Subcutaneous abdominal adipose tissue (tissue), 5 donors: ENCODE data around the gene ABAT.

ENCODE experiments used
- H3K27ac ChIP-seq: one replicate; pipeline ENCODE4 v1.7.0; 2013; ENCODE audit warnings: low read depth, mild to moderate bottlenecking, inconsistent platforms, low read length, moderate library complexity
- H3K27me3 ChIP-seq, 5 donors: one replicate each; pipeline ENCODE4 v1.7.0; 2013; ENCODE audit warnings: low read length in 5 of 5, inconsistent platforms in 1 of 5; ENCODE audit not compliant: control insufficient read depth in 5 of 5, insufficient read depth in 4 of 5
- H3K36me3 ChIP-seq, 5 donors: one replicate each; pipeline ENCODE4 v1.7.0; 2013; ENCODE audit warnings: low read length in 5 of 5; ENCODE audit not compliant: control insufficient read depth in 5 of 5, insufficient read depth in 5 of 5
- H3K4me1 ChIP-seq, 5 donors: one replicate each; pipeline ENCODE4 v1.7.0; 2013; ENCODE audit warnings: low read length in 5 of 5, mild to moderate bottlenecking in 3 of 5, moderate library complexity in 1 of 5; ENCODE audit not compliant: control insufficient read depth in 5 of 5, insufficient read depth in 5 of 5
- H3K4me3 ChIP-seq, 5 donors: one replicate each; pipeline ENCODE4 v1.7.0; 2013; ENCODE audit warnings: low read length in 5 of 5, low read depth in 1 of 5
- H3K9ac ChIP-seq, 5 donors: one replicate each; pipeline ENCODE4 v1.7.0; 2013; ENCODE audit warnings: low read length in 5 of 5, mild to moderate bottlenecking in 4 of 5, moderate library complexity in 3 of 5
- H3K9me3 ChIP-seq, 5 donors: one replicate each; pipeline ENCODE4 v1.7.0; 2013; ENCODE audit warnings: low read length in 5 of 5; ENCODE audit not compliant: control insufficient read depth in 5 of 5
- donor health status: healthy.
- donor health status: healthy.
- donor health status: healthy.
- donor health status: healthy.
- donor health status: healthy.

The ABAT gene

GRCh38 chr16:8714174-8714573, 39.8 kb downstream of the ABAT start:
- Histone ChIP-seq H3K9ac (no peak overlapping the region), H3K36me3 (peaks cover 0 to 7% (median 0%) of the 10 kb centered on the region in 5 donors), H3K9me3 (peaks cover 0 to 3% (median 0%) of the 10 kb centered on the region in 5 donors), H3K27me3 (no peaks in the 10 kb centered on the region), H3K4me3 (no peak overlapping the region), H3K27ac (no peak overlapping the region), H3K4me1 (no peaks in the 10 kb centered on the region)

DNA sequence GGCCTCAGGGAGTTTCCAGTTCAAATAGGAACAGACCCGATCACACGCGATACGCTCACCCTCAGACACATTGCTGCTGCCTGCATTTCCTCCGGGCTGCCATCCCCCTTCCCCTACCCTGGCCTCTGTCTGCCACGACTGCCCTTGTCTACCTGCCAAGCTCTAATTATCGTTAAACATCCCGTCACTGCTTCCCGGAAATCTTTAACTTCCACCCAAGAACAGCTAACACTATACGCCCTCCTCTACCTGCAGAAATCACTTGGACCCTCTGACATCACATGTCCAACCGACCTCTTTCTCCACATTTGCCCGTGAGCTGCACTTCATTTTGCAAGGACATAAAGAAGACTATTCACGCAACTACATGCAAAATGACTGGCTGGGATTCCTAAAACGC, 40.4 kb downstream of the ABAT start:
- H3K36me3 ChIP-seq: peaks cover 0 to 7% (median 0%) of the 10 kb centered on the region in 5 donors
- no peak overlapping the region for H3K4me3 ChIP-seq
- no peak overlapping the region for H3K9ac ChIP-seq
- H3K4me1 ChIP-seq: no peaks in the 10 kb centered on the region
- peaks cover 0 to 3% (median 0%) of the 10 kb centered on the region in 5 donors for H3K9me3 ChIP-seq
- H3K27ac ChIP-seq: no peak overlapping the region
- no peaks in the 10 kb centered on the region for H3K27me3 ChIP-seq

- Histone ChIP-seq H3K9me3 (peaks cover 0 to 3% (median 0%) of the 10 kb centered on the region in 5 donors), H3K4me3 (no peak overlapping the region), H3K36me3 (peaks cover 0 to 7% (median 0%) of the 10 kb centered on the region in 5 donors), H3K27me3 (no peaks in the 10 kb centered on the region), H3K4me1 (no peaks in the 10 kb centered on the region), H3K27ac (no peak overlapping the region), H3K9ac (no peak overlapping the region)
Measured at GRCh38 chr16:8716052-8716451, 41.6 kb downstream of the ABAT start.

DNA sequence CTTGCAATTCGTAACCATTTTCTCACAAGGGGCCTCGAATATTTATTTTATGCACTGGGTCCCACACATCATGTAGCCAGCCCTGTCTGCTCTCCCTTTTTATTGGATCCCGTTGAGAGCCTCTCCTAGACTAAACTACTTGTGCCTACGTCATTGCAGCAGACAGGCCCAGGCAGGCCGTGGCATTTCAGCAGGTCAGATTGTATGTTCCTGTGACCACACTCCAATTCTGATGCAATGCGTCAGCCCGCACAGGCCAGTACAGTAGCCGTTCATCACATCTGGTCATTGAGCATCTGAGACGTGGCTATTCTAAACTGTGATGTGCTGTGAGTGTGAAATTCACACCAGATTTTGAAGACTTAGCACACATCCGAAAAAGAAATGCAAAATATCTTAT, 42.2 kb downstream of the ABAT start:
- H3K36me3 ChIP-seq: peaks cover 0 to 7% (median 0%) of the 10 kb centered on the region in 5 donors
- no peaks in the 10 kb centered on the region for H3K4me1 ChIP-seq
- H3K27me3 ChIP-seq: no peaks in the 10 kb centered on the region
- H3K9ac ChIP-seq: no peak overlapping the region
- H3K27ac ChIP-seq: no peak overlapping the region
- peaks cover 0 to 3% (median 0%) of the 10 kb centered on the region in 5 donors for H3K9me3 ChIP-seq
- no peak overlapping the region for H3K4me3 ChIP-seq

DNA sequence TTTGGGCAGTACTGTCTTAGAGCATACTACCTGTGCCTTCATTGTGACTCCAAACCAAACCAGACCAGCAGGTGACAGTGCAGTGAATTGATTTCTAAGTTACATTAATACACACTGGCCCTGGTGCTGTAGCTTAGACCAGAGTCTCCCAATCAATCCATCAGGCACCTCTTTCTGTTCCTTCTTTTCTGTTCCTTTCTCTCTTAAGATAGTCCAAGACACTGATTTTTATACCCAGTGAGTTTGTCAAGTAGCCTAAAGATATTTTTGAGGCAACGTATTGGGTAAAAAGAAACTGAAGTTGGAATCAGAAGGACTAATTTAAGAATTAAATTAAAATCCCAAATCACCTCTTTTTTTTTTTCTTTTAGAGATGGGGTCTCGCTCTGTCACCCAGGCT, 43.1 kb downstream of the ABAT start:
- H3K27me3 ChIP-seq: no peaks in the 10 kb centered on the region
- no peak overlapping the region for H3K27ac ChIP-seq
- H3K4me3 ChIP-seq: no peak overlapping the region
- H3K9me3 ChIP-seq: peaks cover 0 to 3% (median 0%) of the 10 kb centered on the region in 5 donors
- H3K36me3 ChIP-seq: peaks cover 0 to 7% (median 0%) of the 10 kb centered on the region in 5 donors
- H3K4me1 ChIP-seq: no peaks in the 10 kb centered on the region
- no peak overlapping the region for H3K9ac ChIP-seq

GRCh38 chr16:8717892-8718415, 43.5 kb downstream of the ABAT start:
- peaks cover 0 to 7% (median 0%) of the 10 kb centered on the region in 5 donors for H3K36me3 ChIP-seq
- H3K4me1 ChIP-seq: no peaks in the 10 kb centered on the region
- no peak overlapping the region for H3K27ac ChIP-seq
- no peak overlapping the region for H3K4me3 ChIP-seq
- no peaks in the 10 kb centered on the region for H3K27me3 ChIP-seq
- no peak overlapping the region for H3K9ac ChIP-seq
- peaks cover 0 to 3% (median 0%) of the 10 kb centered on the region in 5 donors for H3K9me3 ChIP-seq

GRCh38 chr16:8718851-8719680, 44.6 kb downstream of the ABAT start:
- H3K4me1 ChIP-seq: no peaks in the 10 kb centered on the region
- H3K27me3 ChIP-seq: no peaks in the 10 kb centered on the region
- no peak overlapping the region for H3K9ac ChIP-seq
- no peak overlapping the region for H3K27ac ChIP-seq
- H3K9me3 ChIP-seq: peaks cover 0 to 3% (median 0%) of the 10 kb centered on the region in 5 donors
- H3K36me3 ChIP-seq: peaks cover 0 to 7% (median 0%) of the 10 kb centered on the region in 5 donors
- H3K4me3 ChIP-seq: no peak overlapping the region

DNA sequence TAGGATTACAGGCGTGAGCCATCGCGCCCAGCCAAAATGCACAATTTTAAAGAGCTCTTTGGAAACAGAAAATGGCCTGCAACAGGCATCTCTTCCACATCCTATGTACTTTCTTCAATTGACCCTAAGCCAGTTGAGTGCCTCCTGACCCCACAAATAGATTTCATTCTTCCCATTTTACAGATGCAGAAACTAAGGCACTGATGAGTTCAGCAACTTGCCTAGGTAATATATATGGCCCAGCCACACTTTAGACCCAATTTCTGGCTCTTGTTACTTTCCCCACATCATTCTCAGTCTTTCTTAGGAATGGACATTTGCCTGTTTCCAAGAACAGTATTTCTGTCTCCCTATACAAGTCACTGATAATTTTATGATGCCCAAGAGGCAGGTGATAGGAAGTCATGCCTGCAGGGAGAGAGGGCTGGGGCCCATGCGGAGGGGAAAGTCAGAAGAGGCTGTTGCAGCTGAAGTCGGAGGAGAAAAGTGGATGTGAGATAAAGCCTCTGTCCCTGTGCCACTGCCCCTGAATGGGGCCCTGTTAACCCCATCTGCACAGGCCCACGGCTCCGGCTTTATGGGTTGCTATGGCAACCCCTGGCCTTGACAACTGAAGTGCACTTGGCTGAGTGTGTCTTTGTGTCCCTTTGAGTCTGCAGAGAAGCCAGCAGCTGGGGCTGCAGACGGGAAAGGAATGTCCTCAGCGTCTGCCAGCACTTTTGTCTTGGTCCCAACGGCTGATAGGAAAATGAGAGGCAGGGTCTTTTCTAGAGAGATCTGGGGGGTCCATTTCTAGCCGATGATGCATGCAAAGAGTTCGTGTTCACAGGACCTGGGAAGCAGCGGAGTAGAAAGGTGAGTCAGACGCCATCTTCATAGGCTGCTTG, 45.9 kb downstream of the ABAT start:
- H3K9me3 ChIP-seq: peaks cover 0 to 3% (median 0%) of the 10 kb centered on the region in 5 donors
- no peak overlapping the region for H3K4me3 ChIP-seq
- H3K9ac ChIP-seq: no peak overlapping the region
- H3K27ac ChIP-seq: no peak overlapping the region
- no peaks in the 10 kb centered on the region for H3K4me1 ChIP-seq
- H3K27me3 ChIP-seq: no peaks in the 10 kb centered on the region
- H3K36me3 ChIP-seq: peaks cover 0 to 2% (median 0%) of the 10 kb centered on the region in 5 donors

GRCh38 chr16:8720967-8721308, 46.5 kb downstream of the ABAT start:
- Histone ChIP-seq H3K36me3 (peaks cover 0 to 2% (median 0%) of the 10 kb centered on the region in 5 donors), H3K4me3 (no peak overlapping the region), H3K4me1 (no peaks in the 10 kb centered on the region), H3K27me3 (no peaks in the 10 kb centered on the region), H3K9me3 (peaks cover 0 to 3% (median 0%) of the 10 kb centered on the region in 5 donors), H3K27ac (no peak overlapping the region), H3K9ac (no peak overlapping the region)
